ENCODE measurements around the gene PGM2L1.
A peak's percentile ranks its signal among the peaks of the same experiment; 100 is the strongest.
"Not testable (repeated sequence)": the region's sequence is repeated elsewhere in the genome, so short reads cannot be mapped to it uniquely, and the experiment has no call there.

Gene PGM2L1

DNA sequence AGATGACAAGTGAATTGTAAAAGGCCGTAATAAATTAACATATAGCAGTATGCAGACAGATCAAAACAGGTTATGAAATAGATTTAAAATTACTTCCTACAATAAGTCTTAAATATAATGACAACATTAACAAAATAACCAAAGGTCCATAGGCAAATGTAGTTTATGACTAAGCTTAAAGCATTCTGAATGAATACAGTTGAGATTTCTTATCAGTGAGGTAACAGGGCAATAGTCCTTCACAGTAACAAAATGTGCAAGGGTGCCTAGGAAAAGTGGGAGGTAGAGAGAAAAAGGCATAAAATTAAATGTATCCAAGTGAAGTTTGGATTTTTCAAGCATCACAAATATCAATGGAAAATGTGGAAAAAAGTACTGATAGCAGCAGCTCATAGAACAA is 65.9 kb downstream of the PGM2L1 start:
- no peak for DNase-seq

DNA sequence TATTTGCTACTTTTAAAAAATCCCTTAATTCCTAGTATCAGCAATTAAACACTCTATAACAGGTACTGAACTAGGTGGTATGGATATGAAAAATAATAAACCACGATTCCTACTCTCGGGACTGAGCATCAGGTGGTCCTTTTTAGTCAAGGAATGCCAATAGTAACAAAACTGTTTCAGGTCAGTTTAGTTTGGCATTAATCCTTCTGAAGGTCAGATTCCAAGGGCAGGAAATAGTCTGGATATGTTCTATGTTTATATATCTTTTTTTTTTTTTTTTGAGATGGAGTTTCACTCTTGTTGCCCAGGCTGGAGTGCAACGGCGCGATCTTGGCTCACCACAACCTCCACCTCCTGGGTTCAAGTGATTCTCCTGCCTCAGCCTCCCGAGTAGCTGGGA is 67.2 kb downstream of the PGM2L1 start:
- DNase-seq = not testable (repeated sequence)

- DNase-seq = no peak
These were observed 68.0 kb downstream of the PGM2L1 start for GRCh38 chr11:74330075-74330858.

DNA sequence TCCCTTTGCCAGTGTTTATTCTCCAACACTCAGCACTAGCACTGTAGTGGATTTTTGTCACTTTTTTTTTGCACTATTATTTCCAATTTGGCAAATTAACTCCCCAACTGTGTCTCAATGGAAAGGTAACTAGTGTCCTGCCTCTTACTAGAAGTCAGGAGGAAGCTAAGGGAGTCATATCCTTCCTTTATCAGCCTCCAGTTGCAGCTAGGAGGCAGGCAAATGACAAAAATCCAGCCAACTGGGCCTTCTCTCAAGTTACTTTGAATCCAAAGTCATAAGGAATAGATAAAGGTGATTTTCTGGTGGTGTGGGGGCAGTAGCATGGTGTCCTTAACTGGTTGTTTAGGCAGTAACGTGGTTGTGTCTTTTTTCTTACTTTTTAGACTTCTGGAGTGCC is 71.2 kb downstream of the PGM2L1 start:
- no peak for DNase-seq

GRCh38 chr11:74326665-74327064 is 71.6 kb downstream of the PGM2L1 start:
- no peak for DNase-seq

DNA sequence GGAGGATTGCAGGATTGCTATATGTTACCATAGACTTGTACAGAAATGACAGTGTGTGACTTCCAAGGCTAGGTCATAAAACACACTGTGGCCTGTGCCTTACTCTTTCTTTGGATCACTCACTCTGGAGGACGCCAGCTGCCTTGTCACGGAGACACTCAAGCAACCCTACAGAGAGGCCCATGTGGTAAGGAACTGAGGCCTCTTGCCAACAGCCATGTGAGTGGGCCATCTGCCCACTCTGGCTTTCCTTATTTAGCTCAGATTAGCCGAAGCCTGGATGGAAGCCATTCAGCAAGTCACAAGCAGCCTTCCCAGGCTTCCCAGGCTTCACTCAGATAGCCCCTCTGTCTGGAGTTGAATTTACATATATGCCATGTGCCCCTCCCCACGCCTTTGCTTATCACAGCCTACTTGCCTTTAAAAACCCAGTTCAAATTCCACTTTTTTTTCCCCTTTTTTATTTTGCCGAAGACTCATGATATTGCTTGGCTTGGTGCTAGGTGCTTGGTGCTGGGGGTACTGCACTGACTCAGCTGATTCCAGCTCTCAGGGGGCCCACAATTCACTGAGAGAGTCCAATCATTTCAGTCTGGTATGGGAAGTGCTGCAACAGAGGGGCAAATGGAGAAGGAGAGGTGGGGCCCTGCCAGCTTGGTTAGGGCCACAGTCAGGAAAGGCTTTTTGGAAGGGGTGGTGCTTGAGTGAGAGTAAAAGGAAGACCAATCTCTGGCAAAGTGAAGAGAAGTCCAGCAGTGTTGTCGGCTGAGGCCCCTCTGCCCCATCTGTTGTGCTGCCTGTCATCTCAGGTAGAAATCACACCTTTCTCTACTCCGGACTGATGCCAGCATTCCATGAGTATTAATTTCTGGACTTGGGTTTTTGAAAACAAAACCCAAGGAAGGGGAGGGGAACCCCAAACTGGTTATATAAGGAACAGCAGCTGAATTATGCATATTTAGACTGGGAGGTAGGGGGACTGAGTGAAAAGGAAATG is 72.3 kb downstream of the PGM2L1 start:
- DNase-seq = no peak

DNA sequence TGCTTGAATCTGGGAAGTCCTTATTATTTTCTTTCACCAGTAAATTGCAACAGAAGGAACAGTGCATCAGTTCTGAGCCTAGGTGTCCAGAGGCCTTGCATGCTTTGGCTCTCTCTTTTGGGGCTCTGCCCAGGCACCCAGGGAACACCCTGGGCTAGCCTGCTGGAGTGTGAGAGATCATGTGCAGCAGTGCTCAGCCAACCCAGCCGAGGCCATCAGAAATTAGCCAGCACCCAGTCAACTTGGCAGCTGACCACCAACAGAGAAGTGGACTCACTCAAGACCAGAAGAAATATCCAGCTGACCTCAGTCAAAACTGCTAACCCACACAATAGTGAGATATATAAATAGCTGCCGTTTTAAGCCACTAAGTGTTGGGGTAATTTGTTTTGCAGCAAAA is 75.6 kb downstream of the PGM2L1 start:
- no peak for DNase-seq

DNA sequence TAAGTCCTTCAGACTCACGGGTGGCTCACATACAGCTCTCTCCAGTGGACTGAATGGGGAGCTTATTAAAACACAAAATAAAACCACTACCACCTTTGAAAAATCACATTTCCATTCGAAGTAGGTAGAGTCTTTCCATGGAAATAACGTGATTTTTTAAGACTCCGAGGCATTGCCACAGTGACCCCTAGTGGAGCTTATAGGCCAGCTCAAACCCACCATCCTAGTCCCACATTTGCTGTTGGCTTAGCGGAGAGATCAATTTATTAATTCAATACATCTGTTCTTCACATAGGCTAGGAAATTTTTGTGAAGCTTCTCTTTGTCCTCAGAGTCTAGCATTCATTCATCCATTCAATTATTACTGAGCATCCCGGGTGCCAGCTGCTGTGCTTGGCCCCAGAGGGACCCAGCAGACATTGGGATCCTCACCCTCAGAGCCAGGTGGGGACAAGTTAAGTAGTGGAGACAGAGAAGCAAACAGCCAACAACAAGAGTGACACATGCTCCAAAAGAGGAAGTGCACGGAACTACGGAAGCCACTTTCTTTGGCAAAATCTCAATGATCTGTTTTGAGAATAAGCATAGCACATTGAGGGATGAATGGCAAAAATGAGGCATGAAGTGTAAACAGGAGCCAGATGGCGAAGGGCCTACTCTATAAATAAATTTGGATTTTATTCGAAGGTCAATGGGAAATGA is 76.6 kb downstream of the PGM2L1 start:
- peak; percentile 42 for DNase-seq

- DNase-seq = no peak
These were observed 77.7 kb downstream of the PGM2L1 start for GRCh38 chr11:74320538-74320937.

GRCh38 chr11:74319139-74319816 is 79.0 kb downstream of the PGM2L1 start:
- no peak for DNase-seq

DNA sequence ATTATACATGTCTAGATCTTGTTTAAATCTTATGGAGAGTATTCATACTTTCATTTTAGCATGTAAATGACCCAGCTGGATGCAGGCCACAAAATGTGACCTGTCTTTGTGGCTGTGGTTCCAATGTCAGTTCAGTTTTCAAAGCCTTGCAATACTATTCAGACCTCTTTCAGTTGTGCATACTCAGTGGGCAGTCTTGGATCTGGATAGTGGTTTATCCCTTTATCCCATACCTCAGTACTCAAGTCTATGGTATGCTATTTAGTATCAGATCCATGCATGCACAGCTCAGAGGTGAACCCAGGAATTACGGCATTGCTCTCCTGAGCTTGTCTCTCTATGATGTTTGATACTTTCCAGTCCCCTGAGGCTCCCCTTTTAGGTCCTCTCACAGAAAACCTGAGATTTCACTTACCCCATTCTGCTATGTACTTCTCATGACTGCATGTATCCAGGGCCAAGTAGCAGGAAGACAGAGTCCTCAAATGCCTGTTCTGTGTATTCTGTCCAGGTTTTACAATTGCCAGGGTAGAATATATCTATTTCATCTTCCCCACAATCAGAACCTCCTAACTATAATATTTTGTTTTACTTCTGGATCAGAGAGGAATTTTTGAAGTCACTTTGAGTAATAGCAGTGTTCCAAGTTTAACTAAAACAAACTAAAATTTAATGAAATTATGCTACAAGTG is 79.8 kb downstream of the PGM2L1 start:
- no peak for DNase-seq

DNA sequence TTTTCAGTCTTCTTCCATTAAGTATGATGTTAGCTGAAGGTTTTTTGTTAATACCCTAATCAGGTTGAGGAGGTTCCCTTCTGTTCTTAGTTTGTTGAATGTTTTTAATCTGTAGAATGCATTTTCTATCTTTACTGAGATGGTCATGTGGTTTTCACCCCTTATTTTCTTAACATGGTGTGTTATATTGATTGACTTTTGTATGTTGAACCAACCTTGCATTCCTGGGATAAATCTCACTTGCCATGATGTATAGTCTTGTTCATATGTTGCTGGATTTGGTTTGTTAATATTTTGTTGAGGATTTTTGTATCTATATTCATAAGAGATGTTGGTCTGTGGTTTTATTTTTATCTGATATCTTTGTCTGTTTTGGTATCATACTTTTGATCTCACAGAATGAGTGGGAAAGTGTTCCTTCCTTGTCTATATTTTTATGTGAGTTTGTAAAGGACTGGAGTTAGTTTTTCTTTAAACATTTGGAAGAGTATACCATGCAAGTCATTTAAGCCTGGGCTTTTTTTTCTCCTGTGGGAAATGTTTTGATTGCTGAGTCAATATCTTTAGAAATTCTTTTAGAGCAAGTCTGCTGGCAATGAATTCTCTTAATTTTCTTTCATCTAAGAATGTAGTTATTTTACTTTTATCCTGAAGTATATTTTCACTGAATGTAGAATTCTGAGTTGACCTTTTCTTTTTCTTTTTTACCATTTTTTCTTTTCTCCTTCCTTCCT is 81.3 kb downstream of the PGM2L1 start:
- no peak for DNase-seq

DNA sequence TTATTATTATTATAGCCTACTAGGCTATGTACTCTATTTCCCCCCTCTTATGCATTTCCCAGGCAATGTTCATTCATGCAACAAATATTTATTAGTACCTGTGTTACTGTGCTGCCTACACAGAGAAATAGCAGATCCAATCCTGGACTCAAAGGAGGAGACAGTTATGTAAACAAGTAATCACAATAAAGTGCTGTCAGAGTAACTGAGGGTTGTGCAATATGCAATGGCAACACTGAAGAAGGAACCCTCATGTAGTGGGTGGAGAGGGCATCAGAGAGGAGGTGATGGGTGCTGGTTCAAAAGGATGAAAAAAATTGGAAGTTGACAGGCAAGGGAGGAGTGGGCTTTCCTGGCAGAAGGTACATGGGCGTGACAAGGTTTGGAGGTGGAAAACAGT is 85.9 kb downstream of the PGM2L1 start:
- no peak for DNase-seq

- DNase-seq = peak; percentile 79
These were observed 86.8 kb downstream of the PGM2L1 start, which contains the start of gene P4HA3 for GRCh38 chr11:74311352-74311926. P4HA3 (minus strand) TSS chr11:74311640; CDS start chr11:74311611, 29 bp downstream.

DNA sequence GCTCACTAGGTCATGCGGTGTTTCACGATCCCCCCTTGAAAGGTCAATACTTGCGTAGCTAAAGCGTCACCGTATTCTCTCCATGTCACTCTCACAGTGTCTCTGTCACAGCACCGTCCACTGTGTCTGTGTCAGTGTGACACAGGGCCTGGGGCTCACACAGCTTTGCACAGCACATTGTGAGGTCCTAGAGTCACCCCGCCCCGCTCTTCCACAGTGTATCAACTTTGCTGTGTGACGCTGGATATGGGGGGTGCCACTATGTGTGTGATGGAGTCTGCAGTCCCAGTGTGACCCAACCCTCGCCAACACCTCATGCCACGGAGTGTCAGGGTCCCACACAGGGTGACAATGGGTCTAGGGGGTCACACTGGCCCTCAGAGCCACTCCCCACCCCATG is 87.4 kb downstream of the PGM2L1 start:
- no peak for DNase-seq

DNA sequence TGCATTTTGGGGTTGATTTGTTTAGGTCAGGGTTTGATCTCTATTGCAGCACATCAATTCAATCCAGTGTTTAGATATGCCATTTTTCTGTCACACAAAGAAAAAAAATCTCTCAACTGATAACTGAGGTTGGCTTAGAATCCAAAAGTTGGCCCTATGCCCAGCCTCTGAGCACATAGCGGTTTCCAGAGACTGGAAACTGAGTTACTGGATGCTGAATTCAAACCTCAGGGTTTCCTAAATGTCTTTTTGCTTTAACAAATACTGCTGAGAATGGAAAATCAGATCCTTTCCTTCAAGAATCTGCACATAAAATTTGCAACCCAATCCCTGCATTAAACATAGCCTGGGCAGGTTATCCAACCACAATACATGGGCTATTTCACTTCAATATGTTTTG is 90.8 kb downstream of the PGM2L1 start:
- no peak for DNase-seq

GRCh38 chr11:74306435-74307175 is 91.6 kb downstream of the PGM2L1 start:
- no peak for DNase-seq

GRCh38 chr11:74299015-74299414 is 99.2 kb downstream of the PGM2L1 start:
- no peak for DNase-seq

- no peak for DNase-seq
These were observed 100.7 kb downstream of the PGM2L1 start for GRCh38 chr11:74297484-74297883.

GRCh38 chr11:74288911-74289310 is 109.3 kb downstream of the PGM2L1 start:
- DNase-seq = no peak

All from stimulated activated CD8-positive, alpha-beta memory T cell treated with anti-CD3 and anti-CD28 coated beads, Interleukin-4, amount 100 ng/mL, for 48 hours (primary cell).